Activated CD8-positive, alpha-beta memory T cell treated with anti-CD3 and anti-CD28 coated beads, Interleukin-2, amount 10 ng/mL, durations not matched to agents 7 days and 5 days (primary cell): ENCODE data around the gene CRELD2. TPM values are rescaled to one million over a fixed set of nuclear protein-coding genes. Genes with fewer than 3 reads are reported as not detected.

Experiments
- ATAC-seq: fragments of 150-1000 bp; cut with Tn5 transposase; one replicate; pipeline ENCODE4 v1.10.0; 2021; ENCODE audit warnings: moderate library complexity
- CTCF ChIA-PET: fragments of 350-600 bp; sonication (Branson Sonifier 250); formaldehyde crosslinking; loops from one replicate; lab custom pipeline; 2021; ENCODE audit warnings: antibody characterized with exemption; lab: Charles Lee
- DNase-seq: peaks from one replicate; pipeline ENCODE4 v3.0.0-alpha.2; 2020
- H3K27ac Mint-ChIP-seq: one replicate; pipeline ENCODE4 v1.8.0; 2021; ENCODE audit warnings: mild to moderate bottlenecking, mixed read lengths
- H3K27me3 Mint-ChIP-seq: one replicate; pipeline ENCODE4 v1.8.0; 2021; ENCODE audit warnings: mixed read lengths
- H3K36me3 Mint-ChIP-seq: one replicate; pipeline ENCODE4 v1.8.0; 2021; ENCODE audit warnings: mild to moderate bottlenecking, mixed read lengths
- H3K4me1 Mint-ChIP-seq: one replicate; pipeline ENCODE4 v1.8.0; 2021; ENCODE audit warnings: mixed read lengths
- H3K4me3 Mint-ChIP-seq: one replicate; pipeline ENCODE4 v1.8.0; 2021; ENCODE audit warnings: mild to moderate bottlenecking, moderate library complexity, mixed read lengths
- H3K9me3 Mint-ChIP-seq: one replicate; pipeline ENCODE4 v1.8.0; 2022; ENCODE audit warnings: low read depth, mixed read lengths
- total RNA-seq, 2 experiments: library from RNA; stranded (reverse); gene quantifications; one replicate each; pipeline ENCODE4 v1.2.3, GENCODE V29; 2021

The CRELD2 gene
- total RNA-seq, 2 experiments from 2014 or later = 43.9 to 51.2 TPM

DNA sequence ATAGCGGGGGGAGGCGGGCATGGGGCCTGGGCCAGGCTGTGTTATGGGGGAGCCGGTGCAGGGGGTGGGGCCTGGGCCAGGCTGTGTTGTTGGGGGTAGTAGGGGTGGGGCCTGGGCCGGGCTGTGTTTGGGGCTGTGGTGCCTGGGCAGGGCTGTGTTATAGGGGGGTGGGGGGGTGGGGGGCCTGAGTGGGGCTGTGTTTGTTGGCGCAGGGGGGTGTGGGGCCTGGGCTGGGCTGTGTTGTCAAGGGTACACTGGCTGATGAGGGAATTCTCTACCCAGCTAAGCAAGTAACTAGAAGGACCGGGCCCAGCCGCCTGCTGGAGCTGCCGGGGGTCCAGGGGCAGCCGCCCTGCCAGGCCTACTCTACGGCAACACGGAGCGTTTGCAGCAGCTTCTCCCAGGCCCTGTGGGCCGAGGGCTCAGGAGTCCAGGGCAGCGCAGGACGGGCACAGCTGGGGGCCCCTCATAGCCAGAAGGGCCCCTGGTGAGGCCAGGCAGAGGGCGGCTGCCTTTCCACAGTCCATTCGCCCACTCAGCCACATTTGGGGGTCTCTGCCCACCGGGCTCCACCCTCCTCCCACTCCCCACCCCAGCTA lies 32.1 kb downstream of the CRELD2 start:
- H3K27me3 Mint-ChIP-seq = no peaks in the 10 kb centered on the region
- CTCF ChIA-PET = no interaction called here
- no peak overlapping the region for H3K4me3 Mint-ChIP-seq
- H3K9me3 Mint-ChIP-seq = no peaks in the 10 kb centered on the region
- H3K36me3 Mint-ChIP-seq = no peaks in the 10 kb centered on the region
- peaks cover 4% of the 10 kb centered on the region for H3K4me1 Mint-ChIP-seq
- no peak for ATAC-seq
- no peak overlapping the region for H3K27ac Mint-ChIP-seq
- DNase-seq = no peak

DNA sequence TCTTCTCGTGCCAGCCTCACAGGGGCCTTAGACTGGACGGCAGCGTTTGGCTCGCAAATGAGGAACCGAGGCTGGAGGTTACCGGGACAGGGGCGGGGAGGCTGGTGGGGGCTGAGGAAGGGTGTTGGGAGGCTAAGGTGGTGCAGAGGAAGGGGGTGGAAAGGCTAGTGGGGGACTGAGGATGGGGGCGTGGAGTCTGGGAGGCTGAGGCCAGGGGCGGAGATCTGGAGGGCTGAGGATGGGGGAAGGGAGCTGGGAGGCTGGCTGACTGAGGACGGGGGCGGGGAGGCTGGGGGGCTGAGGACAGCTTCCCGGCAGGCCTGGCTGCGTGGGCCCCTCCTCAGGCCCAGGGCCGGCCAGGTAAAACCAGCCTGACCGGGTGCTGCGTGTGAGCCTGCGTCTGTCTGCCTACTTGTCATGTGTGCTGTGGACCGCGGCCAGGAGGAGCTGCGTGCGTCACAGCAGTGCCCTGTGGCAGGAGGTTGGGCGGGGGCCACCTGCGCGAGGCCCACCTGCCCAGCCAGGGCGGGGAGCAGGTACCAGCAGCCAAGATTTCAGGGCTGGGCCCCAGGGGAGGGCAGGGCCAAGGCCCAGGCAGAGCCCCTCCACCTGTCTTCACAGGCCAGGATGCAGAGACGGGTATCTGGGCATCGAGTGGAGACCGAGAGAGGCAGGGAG lies 32.7 kb downstream of the CRELD2 start:
- CTCF ChIA-PET = no interaction called here
- H3K27ac Mint-ChIP-seq = no peak overlapping the region

DNA sequence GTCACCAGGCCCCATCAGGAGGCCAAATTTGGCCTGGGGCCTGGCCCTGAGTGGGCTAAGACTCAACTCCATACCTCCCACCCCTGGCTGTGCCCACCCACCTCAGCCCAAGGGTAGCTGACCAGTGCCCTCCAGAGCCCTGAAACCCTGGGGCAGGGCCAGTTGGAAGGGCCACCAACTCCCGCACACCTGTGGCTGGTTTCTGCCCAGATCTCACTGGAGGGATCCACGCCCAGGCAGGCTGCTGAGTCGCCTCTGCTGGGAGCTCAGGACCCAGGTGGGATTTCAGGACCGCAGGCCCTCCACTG lies 33.2 kb downstream of the CRELD2 start:
- ATAC-seq = no peak
- Mint-ChIP-seq H3K4me3 (no peak overlapping the region), H3K9me3 (no peaks in the 10 kb centered on the region)

More for the DNA sequence above, 32.7 kb downstream of the CRELD2 start:
- Mint-ChIP-seq H3K36me3 (no peaks in the 10 kb centered on the region), H3K27me3 (no peaks in the 10 kb centered on the region), H3K4me1 (no peaks in the 10 kb centered on the region), H3K4me3 (no peak overlapping the region), H3K9me3 (no peaks in the 10 kb centered on the region)
- ATAC-seq = no peak
- no peak for DNase-seq

DNA sequence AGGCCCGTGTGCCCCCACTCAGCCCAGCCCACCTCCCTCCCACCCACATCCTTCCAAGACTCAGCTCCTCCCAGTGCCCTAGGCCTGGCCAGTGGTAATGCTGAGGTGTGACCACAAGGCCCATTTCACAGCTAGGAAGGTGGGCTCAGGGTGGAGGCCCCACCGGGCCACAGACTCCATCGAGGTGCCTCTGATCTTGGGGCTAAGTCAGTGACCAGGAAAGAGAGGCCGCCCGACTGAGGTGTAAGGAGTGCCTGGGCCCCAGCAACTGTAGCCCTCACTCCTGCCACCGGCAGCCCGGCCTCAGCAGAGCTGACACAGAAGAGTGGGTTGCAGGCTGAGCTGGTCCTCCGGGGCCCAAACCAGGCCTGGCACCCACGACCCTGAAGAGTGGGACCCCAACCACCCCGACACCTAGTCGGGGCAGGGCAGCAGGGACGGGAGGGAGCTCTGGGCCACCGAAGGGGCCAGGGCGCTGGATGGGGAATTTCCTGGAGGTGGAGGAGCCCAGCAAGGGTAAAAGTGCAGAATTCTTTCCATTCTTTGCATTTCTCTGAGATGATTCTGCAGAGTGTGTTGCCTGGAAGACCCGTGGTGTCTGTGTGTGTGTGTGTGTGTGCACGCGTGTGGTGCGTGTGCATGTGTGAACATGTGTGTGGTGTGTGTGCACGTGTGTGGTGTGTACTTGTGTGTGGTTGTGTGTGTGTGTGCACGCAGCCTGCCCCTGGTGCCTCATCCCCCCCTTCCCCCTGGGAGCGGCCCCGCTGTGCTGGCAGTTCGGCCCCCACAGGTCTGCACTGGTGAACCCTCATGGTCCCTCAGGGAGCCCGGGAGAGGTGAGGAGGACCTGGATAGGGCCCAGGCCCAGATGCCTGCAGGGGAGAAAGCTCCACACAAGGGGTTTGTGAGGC lies 33.8 kb downstream of the CRELD2 start:
- no peaks in the 10 kb centered on the region for H3K9me3 Mint-ChIP-seq
- H3K27me3 Mint-ChIP-seq = no peaks in the 10 kb centered on the region
- H3K27ac Mint-ChIP-seq = no peak overlapping the region

More for the DNA sequence above, 33.2 kb downstream of the CRELD2 start:
- Mint-ChIP-seq H3K36me3 (no peaks in the 10 kb centered on the region), H3K4me1 (no peaks in the 10 kb centered on the region), H3K27ac (no peak overlapping the region), H3K27me3 (no peaks in the 10 kb centered on the region)
- CTCF ChIA-PET = no interaction called here
- DNase-seq = no peak

DNA sequence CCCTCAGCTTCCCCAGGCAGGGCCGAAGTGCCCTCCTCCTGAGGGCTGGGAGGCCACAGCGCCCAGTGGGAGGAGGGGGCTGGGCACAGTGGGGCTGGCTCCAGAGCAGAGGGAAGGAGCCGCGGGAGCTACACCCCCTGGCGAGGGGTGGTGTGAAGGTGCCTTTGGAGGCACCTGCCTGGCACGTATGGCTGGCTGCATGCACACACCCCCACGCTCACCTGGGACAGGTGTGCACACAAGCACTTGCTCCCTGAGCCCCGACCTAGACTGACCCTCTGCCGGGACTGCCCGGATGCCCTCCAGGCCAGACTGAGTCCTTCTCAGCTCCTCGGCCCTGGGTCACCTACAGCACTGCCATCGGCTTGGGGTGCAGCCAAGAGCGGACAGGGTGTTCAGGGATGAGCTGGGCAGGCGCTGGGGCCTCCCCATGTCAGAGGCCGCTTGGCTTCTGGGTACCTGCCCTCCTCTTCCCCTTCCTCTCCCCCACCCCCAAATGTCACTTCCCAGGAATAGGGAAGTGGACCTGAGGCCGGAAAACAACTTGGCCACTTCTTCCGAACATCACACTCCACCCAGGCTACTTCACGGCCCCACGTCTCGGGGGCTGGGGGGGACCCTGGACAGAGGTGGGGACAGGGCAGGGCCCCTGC lies 34.7 kb downstream of the CRELD2 start:
- Mint-ChIP-seq H3K27ac (no peak overlapping the region), H3K4me1 (no peaks in the 10 kb centered on the region), H3K36me3 (no peaks in the 10 kb centered on the region), H3K4me3 (no peak overlapping the region), H3K9me3 (no peaks in the 10 kb centered on the region), H3K27me3 (no peaks in the 10 kb centered on the region)
- ATAC-seq (no peak), DNase-seq (no peak)
- CTCF ChIA-PET = no interaction called here

More for the DNA sequence above, 33.8 kb downstream of the CRELD2 start:
- DNase-seq = no peak
- Mint-ChIP-seq H3K4me3 (no peak overlapping the region), H3K36me3 (no peaks in the 10 kb centered on the region), H3K4me1 (no peaks in the 10 kb centered on the region)
- CTCF ChIA-PET = no interaction called here
- no peak for ATAC-seq

DNA sequence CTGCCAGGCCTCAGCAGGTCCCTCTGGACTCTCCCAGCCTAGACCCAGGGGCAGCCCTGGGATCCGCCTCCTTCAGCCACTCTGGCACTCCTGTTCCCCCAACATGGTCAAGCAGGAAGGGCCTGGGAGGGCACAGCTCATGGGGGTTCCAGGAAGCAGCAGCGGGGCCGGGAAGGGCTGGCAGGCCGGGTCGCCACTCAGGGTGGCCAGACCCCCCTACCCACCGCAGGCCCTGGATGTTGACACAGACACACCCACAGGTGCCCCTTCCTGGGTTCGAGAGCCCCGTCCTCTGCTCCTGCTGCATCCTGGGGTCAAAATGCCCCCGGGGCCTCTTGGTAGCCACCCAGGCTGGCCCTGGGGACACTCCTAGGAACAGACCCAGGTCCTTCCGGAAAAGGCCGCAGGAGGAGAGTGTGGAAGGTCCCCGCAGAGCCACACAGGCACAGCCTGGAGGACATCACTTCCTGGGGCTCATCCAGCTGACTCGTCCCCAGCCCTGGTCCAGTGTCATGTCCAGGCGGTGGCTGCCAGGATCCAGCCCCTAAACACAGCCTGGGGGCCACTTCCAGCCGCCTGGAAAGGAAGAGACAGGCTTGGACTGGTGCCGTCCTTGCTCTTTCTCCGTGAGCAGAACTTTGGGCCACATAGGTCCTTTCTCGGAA lies 35.4 kb downstream of the CRELD2 start:
- no peak for ATAC-seq
- H3K27ac Mint-ChIP-seq = no peak overlapping the region
- no peaks in the 10 kb centered on the region for H3K27me3 Mint-ChIP-seq
- CTCF ChIA-PET = no interaction called here
- no peak for DNase-seq
- peaks cover under 1% of the 10 kb centered on the region for H3K4me1 Mint-ChIP-seq
- no peak overlapping the region for H3K4me3 Mint-ChIP-seq
- no peaks in the 10 kb centered on the region for H3K36me3 Mint-ChIP-seq
- H3K9me3 Mint-ChIP-seq = no peaks in the 10 kb centered on the region

DNA sequence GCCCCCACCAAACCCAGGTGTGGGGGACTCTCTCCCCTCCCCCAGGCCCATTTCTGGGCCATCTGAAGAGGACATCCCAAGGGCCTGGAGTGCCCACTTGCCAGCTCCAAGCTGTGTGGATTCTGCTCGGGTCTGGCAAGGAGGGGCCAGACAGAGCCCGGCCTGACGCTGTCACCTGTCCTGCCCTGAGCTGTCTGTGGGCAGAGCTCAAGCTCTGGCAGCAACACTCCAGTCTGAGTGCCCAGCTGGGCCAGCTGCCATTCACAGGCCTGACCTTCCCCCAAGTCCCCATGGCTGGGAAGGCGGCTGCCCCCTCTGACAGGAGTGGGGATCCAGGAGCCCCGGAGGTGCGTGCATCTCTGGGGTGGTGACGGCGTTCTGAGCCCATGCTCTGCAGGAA lies 35.9 kb downstream of the CRELD2 start:
- Mint-ChIP-seq H3K36me3 (no peaks in the 10 kb centered on the region), H3K27ac (no peak overlapping the region), H3K9me3 (no peaks in the 10 kb centered on the region), H3K4me3 (no peak overlapping the region), H3K27me3 (no peaks in the 10 kb centered on the region), H3K4me1 (peaks cover 6% of the 10 kb centered on the region)
- no peak for ATAC-seq
- DNase-seq = no peak
- CTCF ChIA-PET = no interaction called here

DNA sequence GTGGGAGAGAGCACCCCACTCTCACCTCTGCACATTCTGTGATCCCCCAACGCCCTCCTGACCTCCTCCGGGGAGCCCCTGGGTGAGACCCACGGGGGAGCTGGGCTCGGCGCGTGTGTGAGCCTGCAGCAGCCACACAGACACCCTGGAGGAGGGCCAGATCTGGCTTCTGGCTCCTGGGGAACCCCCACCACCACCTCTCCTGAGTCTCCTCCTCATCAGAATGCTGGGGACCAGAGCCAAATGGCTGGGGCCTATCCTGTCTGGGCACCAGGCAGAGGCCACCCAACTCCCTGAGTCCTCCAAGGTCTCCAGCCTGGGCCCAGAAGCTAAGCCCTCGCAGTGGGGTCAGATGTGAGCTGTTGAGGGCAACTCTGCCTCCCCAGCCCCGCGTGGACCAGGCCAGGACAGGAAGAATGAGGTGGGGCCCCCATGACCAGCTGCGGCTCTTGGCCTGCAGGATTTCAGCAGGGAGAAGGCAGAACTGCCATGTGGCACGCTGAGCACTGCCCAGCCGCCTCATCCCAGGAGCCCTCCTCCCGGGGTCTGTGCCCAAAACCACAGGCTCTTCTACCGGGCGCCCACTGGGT lies 36.7 kb downstream of the CRELD2 start:
- Mint-ChIP-seq H3K27me3 (no peaks in the 10 kb centered on the region), H3K4me1 (peaks cover 9% of the 10 kb centered on the region), H3K9me3 (no peaks in the 10 kb centered on the region), H3K36me3 (no peaks in the 10 kb centered on the region), H3K4me3 (no peak overlapping the region), H3K27ac (no peak overlapping the region)
- DNase-seq (no peak), ATAC-seq (no peak)
- CTCF ChIA-PET = interaction anchor here (1.1 to 1.2 kb wide), 2 partner anchors 19 to 25 kb away, joined by 3 read pairs; no protein-coding TSS in a partner anchor

DNA sequence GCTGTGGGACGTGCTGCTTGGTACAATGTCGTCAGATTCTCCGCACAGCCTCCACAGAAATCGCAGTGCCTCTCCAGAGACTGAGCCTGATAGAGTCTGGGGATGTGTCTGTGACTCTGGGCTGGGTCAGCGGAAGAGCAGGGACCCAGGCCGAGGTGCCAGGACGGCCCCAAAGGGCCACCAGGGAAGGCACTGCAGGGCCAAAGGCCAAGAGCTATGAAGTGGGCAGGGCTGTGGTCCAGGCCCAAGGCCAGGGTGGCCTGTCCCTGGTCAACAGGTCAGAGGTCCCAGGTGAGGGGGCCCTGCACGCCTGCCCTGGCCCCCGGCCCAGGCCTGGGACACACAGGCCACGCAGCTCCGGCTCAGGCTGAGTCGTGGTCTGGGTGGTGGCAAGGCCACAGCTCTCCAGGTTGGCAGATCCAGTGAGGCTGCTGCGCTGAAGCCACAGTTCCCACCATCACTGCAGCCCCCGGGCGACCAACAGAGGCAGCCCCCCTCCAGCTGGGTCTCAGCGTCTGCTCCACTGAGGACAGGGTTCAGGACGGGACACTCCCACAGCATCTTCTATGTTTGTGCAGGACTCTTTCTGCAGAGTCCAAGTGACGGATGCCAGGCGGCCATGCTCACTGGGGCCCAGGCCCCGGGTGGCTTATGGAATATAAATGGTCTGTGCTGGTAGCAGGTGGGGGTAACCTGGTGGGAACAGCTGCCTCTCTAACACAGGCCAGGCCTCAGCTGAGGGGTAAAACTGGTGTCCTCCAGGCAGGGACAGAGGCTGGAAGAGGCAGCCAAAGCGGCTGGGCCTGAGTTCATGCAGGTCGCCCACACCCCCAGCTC lies 37.4 kb downstream of the CRELD2 start:
- Mint-ChIP-seq H3K4me3 (no peak overlapping the region), H3K4me1 (peaks cover 9% of the 10 kb centered on the region), H3K36me3 (no peaks in the 10 kb centered on the region), H3K27me3 (no peaks in the 10 kb centered on the region), H3K9me3 (no peaks in the 10 kb centered on the region), H3K27ac (no peak overlapping the region)
- DNase-seq (no peak), ATAC-seq (no peak)
- CTCF ChIA-PET = interaction anchor here (1.1 to 1.2 kb wide), 2 partner anchors 20 to 24 kb away, joined by 3 read pairs; no protein-coding TSS in a partner anchor

DNA sequence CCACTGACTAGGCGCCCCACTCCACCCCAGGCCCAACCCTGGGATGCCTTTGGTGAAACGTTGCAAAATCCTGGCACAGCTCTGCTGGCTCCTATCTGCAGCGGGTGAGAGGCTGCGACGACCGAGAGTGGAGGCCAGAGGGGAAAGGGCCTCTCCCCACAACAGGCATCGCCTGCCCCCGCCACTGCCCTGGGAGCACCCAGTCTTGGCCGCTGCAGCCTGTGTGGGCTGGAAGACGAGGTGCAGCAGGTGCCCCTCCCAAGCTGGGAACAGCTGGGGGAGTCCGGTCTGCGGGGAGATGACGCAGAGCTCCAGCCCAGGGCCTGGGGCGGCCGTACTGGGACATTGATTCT lies 38.0 kb downstream of the CRELD2 start:
- no peak for ATAC-seq
- Mint-ChIP-seq H3K27ac (no peak overlapping the region), H3K4me1 (peaks cover 9% of the 10 kb centered on the region), H3K4me3 (no peak overlapping the region), H3K27me3 (no peaks in the 10 kb centered on the region), H3K9me3 (no peaks in the 10 kb centered on the region), H3K36me3 (no peaks in the 10 kb centered on the region)
- CTCF ChIA-PET = interaction anchor here (1.2 kb wide), 1 partner anchor 23 kb away, joined by 3 read pairs; no protein-coding TSS in a partner anchor
- no peak for DNase-seq

DNA sequence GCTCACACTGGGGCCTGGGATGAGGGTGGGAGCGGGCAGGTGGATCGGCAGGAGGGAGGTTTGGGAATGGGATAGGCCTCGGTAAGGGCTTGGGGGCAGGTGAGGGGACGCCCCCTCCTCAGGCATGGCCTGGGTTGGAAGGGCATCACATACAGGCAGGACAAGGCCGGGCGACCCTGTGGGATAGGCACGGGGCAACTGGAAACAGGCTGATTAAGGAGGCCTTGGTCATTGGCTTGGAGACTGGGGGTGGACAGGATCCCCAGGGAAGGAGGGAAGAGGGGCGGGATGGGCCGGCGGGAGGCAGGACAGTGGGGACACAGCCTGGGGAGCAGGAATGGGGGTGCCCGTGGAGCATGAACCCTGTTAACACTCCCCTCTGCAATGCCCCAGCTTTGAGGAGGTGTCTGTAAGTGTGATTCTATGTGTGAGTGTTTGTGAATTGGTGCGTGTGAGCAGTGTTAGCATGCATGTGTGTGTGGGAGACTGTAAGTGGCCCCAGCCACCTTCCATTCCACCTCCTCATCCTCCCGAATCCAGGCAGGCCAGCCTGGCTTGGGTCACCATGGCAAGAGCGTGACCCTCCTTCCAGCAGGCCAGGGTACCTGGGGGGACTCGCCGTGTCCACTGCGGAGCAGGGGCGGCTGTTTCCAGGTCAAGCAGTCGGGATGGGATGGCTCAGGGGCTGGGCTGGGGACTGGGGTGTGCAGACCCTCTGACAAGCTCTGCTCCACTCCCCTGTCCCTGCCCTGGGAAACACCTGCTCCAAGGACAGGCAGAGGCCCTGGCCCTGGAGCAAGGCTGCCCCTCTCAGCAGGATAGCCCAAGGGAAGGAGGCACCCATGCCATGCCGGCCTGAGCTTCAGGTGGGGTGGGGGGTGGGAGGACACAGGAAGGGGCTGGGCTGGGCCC lies 38.7 kb downstream of the CRELD2 start:
- peaks cover 9% of the 10 kb centered on the region for H3K4me1 Mint-ChIP-seq
- no peak overlapping the region for H3K4me3 Mint-ChIP-seq
- H3K27me3 Mint-ChIP-seq = no peaks in the 10 kb centered on the region
- H3K9me3 Mint-ChIP-seq = no peaks in the 10 kb centered on the region
- H3K27ac Mint-ChIP-seq = no peak overlapping the region
- DNase-seq = no peak
- CTCF ChIA-PET = no interaction called here
- ATAC-seq = no peak
- peaks cover 5% of the 10 kb centered on the region for H3K36me3 Mint-ChIP-seq
